Hepatic stellate cell (primary cell): ENCODE results near the gene CASZ1.
A peak's percentile ranks its signal among the peaks of the same experiment; 100 is the strongest.

ENCODE experiments used
- DNase-seq: peaks from one replicate; pipeline ENCODE4 v3.0.0; 2011; ENCODE audit warnings: low spot score

CASZ1 gene

DNA sequence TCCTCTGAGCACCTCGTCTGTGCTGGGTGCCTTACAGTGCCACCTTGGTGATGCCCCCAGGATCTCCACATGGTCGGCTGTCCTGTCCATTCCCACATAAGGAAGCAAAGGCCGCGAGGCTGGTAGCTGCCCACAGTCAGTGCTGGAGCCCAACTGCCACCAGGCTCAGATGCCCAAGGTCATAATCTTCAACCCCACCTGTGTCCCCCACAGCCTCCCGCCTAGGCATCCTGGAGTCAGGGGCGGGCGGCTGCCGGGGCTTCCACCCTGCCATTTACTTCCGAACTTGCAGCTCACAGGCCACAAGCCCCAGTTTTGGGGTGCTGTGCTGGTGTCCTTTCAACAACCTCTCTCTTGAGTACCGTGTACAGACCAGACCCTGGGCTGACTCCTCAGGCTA lies 126.3 kb downstream of the CASZ1 start:
- no peak for DNase-seq

DNA sequence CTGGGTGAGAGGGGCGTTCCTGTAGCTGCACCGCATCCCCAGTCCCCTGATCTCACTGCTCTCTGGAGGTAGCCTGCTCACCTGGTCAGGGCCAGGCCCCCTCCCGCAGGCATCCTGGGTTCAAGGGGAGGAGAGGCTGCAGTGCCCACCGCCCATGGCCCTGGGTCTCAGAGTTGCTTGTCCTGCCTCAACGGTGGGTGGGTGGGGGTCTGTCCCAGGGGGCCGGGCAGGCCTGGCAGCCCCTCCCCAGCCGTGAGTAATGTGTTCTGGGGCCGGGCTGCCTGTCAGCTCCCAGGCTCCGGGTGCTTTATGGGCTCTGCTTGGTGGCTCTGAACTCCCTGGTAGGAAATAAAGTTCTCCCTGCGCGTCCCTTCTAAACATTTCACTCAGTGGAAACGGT lies 126.9 kb downstream of the CASZ1 start:
- DNase-seq: no peak

DNA sequence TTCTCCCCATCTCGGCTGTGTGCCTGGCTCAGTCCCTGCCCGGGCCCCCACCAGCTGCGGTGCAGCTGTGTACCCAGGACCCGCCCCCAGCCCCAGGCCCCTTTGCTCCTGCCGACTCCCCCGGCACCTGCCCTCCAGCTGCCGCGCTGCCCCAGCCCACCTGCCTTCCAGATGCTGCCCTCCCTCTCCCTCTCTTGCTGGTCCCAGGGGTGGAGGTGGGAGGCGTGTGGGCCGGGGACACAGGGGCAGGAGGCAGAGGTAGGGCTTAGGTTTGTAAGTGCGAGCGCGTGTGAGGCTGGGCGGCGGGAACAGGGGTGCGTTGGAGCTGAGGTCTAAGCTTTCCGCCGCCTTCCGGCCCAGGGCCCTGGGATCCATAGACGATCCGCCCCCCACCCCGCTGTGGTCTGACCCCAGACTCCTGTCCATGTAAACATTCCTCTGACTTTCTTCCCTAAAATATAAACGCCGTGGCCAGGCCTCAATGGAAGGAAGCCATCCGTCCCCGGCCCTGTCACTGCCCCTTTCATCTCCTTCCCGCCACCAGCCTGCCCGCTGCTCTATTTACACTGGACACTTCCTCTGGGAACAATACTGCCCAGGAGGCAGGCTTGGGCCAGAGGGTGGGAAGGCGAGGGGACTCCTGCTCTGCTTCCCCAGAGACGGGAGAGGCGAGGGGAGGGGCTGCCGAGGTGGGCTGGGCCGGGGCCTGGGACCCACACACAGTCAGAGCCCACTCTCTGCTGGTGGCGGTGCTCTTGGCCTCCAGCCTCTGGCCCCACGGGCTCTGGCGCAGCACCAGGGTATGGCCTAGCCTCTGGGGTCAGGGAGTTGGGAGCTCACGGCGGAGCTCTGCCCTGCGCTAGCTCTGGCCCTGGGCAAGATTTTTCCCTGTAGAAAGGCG lies 128.3 kb downstream of the CASZ1 start:
- DNase-seq: no peak

DNA sequence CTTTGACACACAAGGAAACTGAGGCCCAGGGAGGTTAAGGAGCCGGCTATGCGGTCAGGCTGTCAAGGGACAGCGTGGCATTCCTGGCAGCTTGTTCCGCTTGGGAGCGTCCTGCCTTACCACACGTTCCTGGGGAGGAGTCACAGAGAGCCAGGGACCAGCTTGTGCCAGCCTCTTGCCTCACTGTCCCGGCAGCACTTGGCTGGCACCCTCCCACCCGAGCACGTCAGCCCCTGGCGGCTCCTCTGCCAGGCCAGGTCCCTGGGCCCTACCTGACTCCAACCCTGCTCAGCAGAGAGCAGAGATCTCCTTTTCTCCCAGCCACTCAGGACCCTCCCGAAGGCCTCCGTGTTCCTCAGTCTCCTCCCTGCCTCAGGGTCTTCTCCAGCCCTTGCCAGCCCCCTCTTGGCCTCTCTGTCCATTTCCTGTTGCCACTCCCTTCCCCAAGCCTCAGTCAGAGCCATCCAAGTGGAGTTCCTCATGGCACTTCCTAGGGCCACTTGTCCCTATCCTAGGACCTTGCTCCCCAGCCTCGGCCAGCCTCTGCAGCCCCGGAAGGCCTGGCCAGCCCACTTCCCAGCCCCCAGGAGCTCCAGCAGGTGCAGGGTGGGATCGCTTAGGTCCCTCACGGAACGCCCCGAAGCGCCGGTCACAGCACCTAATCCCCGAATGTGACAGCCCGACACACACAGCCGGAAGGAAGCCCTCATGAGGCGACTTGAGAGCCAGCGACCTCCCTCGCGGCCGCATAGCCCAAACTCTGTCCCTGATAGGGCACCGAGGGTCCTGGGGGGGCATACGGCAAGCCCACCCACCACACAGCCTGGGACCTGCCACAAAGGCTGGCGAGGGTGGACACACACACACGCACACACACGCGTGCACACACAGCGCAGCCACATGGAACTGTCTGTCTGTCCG lies 130.3 kb downstream of the CASZ1 start:
- no peak for DNase-seq

DNA sequence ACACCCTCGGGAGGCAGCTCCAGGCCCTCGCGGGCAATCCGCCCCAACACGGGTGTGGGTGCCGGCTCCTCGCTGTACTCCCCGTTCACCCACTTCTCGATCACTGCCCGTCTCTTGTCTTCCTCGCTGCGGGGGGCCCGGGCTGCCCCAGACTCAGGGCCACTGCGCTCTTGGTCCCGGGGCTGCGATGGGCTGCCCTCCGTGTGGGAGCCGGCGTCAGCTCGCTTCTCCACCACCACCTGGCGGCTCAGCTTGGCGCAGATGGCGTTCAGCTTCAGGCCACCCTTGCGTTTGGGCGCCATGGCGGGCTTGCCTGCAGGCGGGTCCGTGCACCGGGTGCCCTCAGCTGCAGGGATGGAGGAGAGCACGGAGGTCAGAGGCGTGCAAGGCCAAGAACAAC lies 131.2 kb downstream of the CASZ1 start:
- no peak for DNase-seq

DNA sequence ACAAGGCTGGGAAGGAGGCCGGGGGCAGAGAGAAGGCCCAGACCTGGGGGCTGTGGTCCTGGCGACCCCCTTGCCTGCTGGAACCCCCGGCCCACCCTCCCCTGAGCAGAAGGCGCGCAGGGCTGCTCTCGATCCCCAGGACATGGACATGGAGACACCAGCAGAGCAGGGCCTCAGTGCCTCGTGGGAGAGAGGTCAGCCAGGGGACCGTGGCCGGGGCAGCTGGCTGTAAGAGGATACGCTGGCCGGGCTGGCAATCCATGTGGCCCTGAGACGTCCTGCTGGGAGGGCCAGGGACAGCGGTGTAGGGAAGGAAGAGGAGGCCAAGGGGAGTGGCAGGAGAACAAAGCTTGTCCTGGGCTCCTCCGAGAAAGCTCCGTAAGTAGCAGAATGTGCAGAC lies 132.2 kb downstream of the CASZ1 start:
- DNase-seq: no peak

DNA sequence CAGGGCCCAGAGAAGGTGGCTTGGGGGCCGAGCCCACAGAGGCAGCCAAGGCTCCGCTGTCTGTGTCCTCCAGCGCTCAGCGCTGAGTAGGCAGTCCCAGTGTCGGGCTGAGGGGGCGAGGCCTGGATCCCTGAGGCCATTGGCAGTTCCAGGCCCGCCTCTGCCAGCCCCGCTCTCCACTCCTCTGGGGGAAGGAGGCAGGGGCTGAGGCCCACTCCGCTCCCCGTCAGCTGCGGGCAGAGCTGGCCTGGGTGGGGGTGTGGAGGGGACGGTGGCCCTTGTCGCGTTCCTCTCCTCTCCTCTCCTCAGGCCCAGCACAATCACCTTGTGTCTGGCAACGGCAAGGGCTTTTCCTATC lies 132.8 kb downstream of the CASZ1 start:
- DNase-seq: peak; percentile 66

DNA sequence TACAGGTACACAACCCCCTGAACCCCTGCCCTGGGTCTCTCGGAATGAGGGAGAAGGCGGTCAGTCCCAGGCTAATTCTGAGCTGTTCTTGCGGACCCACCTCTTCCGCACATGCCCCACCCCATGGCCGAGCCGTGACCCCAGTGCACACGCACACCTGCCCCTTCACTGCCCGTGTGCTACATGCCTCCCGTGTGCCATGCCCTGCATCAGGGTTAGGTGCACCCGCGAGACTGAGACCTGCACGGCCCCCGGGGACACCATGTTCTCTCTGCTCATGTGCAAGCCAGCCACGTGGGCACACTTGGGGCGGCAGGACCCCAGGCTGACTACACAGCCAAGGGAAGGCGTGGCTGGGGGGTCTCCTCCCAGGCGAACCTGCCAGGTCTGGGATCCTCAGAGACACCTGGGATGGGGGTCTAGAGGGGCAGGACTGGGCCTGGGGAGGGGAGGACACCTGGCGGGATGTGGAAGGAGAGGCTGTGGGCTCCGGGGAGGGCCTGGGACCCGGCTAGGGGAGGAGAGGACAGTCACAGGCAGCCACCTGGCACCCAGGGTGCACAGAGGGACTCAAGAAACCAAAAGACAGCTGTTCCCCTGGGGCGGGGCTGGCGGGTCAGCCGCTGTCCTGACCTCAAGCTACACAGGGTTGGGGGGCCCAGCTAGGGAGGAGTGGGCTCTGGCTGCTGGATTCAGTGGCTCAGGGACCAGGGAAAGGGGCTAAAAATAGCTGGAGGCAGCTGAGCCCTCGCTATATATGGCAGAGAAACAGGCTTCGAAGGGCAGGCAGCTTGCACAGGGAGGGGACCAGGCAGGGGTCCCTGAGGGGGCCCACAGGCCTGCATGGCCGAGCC lies 133.4 kb downstream of the CASZ1 start:
- no peak for DNase-seq

DNA sequence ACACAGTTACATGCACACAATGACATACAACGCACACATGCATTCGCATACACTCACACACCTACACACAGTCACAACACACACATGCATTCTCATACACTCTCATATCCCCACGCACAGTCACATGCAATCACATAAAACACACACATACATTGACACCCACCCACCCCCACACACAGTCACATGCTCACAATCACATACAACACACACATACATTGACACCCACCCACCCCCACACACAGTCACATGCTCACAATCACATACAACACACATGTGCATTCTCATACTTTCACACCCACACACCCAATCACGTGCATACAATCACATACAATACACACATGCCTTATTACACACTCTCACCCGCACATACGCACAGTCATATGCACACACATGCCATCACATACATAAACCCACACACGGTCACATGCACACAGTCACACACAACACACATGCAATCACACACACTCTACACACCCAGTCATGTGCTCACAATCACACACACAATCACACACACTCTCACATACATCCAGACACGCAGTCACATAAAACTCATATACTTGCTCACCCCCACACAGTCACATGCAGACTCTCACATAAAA lies 134.3 kb downstream of the CASZ1 start:
- no peak for DNase-seq

DNA sequence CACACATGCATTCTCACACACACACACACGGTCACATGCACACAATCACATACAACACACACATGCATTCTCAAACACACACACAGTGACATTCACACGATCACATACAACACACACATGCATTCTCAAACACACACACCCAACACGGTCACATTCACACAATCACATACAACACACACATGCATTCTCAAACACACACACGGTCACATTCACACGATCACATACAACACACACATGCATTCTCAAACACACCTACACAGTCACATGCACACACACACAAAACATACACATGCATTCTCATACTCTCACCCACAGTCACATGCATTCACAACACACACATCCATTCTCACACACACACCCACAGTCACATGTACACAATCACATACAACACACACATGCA lies 135.0 kb downstream of the CASZ1 start:
- DNase-seq: no peak

DNA sequence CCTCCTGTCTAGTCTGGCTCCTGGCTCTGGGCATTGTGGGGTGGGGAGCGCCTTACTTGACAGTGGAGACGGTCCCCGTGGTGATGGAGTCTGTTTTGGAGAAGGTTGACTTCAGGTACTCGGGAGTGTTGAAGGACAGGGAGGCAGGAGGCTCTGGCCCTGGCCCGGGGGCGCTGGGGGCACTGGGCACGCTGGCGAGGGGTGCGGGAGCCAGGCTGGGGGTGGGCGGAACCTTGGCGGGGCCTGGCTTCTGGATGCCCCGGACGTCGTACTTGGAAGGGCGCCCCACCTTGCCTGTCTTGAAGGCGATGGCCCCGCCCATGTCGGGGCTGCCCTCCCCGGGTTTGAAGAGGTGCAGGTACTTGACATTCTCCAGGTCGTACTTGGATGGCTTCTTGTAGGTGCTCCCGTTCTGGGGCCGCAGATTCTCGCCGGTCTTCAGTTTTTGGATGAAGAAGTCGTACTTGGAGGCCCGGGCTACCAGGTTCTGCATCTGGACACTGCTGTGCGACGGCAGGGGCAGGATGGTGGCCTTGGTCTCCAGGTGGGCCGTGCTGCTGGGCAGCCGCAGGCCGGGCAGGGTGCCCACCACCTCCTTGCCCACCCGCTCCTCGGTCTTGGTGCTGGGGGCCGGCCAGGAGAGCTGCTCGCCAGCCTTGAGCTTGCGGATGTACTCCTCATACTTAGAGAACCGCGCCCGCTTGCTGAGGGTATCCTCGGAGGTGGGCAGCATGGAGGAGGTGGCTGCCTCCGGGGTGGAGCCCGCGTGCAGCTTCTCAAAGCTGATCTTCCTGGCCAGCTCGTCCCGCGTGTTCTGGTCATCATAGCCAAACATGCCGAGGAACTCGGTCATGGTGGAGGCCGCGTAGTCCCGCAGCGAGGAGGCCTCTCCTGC lies 136.6 kb downstream of the CASZ1 start:
- DNase-seq: no peak

DNA sequence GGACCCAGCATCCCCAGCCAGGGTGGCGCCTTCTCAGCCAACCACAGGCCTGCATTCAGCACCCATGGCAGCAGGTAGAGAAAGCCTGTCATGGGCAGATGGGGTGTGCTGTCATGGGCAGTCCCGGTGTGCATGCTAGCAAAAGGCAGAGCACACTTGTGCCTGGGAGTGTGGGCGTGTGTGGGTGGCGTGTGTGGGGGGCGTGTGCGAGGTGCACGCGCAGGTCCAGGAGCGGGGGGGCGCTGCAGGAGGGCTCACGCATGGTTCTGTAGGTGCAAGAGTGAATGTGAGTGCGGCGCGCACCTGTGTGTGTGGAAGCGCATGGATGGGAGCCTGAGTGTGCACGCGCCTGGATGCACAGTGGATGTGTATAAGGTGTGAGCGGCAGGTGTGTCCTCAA lies 137.2 kb downstream of the CASZ1 start:
- DNase-seq: no peak

DNA sequence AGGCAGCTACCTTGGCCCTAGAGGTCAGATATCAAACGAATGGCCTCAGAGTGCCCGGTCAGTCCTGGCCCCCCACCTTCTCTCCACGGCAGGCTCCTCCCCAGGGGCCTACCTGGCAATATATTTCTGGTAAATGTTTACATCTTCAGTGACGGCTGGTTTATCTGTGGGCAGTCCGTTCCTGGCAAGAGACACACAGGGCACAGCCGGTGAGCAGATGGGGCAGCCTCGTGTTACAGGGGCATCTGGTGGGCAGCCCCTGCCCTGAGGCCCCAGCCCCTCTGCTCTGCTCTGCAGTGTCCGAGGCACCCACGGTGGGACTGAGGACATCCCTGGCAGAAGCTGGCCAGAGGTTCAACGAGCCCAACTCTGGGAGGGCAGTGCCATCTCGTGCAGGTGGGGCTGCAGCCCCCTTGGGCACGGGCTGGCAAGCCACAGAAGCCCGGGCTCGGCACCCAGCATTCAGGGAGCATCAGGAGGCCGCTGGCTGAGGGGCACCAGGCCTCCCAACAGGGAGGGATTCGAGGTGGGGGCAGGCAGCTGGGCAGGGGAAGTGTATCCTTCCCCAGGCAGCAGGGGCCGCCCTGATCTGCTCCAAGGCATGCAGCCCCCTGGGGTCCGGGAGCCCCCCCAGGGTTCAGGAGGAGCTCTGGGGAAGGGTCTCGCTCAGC lies 137.9 kb downstream of the CASZ1 start:
- no peak for DNase-seq

DNA sequence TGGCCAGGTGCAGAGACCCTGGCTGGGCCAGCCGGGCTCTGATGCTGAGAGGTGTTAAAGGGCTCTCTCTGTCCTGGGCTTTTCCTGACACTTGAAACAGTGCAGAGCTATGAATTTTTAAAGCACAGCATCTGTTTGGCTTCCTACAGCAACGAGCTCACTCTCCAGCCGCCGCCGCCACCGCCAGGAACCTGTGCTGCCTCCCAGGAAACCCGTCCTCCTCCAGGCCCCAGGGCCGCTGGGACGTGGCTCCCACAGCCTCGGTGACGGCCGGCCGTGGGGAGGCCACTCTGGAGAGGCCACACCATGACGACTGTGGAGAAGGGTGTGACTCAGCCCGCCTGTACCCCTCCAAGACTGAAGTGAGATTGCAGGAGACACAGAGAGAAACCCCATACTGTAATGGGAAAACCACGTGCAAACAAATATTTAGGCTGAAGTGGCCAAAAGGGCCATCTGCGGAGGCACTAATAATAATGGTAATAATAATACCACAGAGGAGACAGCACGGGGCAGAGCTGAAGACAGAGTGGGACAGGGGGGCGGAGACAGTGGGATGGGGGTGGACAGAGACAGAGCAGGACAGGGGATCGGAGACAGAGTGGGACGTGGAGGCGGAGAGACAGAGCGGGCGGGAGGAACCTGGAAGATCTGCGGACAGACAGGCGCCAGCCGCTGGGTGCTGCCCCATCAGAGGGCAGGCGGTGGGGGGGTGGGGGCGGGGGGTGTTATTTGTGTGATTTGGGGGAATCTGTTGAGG lies 139.2 kb downstream of the CASZ1 start:
- DNase-seq: no peak

DNA sequence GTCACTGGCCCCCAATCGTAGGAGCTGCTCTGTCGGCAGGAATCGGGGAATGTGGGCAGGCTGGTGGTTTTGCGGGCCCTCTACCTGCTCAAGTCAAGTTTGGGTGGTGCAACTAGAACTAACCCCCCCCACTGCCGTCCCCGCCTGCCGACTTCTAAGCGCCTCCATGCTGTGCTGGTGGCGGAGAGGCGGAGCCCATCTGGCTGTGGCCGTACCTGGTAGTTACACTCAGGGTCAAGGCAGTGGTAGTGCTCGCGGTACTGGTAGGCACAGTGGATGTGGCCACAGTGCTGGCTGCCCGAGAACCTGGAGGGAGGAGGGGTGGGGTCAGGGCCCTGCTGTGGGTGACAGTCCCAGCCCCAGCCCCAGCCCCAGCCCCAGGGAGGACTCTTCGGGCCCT lies 140.0 kb downstream of the CASZ1 start:
- no peak for DNase-seq

DNA sequence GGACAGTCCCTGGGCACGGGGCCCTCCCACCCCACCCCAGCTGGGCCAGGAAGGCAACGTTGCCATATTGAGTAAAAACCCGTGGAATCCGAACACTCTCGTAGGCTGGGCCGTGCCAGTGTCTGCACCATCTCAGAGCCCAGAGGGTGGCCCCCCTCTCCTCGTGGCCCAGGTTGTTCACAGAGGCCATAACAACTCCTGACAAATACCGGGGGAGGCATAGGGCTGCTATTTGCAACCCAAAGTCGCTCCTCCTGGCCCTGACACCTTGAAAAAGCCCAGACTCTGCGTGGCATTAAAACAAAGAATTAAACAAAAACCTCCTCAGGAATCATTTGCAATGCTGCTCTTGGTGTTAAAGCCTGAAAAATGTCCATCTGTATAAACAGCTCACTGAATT lies 141.4 kb downstream of the CASZ1 start:
- no peak for DNase-seq

DNA sequence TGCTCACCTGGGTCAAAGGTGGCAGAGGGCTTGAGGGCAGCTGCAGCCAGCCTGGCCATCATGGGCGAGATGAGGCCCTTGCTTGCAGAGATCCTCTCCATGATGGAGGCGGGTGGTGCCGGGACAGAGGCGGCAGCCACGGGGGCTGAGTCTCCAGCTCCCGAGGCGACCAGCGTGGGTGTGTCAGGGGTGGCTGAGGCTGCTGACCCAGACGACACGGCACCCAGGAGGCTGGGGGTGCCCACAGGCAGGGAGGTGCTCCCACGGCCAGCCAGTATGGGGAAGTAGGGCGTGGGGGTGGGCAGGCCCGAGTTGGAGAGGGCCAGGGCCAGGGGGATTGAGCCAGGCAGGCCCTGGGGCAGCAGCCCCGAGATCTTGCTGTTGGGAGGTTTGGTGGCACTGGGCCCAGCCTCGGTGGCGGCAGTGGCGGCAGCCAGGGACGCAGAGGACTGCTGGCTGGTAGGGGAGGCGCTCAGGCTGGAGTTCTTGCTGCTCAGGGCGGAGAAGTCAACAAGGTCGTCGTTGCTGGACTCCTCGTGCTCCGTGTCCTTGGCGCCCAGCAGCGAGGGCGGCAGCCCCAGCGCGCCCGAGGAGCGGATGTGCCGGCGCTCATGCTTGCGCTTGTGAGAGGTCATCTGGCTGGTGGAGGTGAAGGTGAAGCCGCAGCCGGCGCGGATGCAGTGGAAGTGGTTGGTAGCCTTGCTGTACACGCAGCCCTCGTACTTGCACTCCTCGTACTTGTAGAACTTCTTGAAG lies 142.9 kb downstream of the CASZ1 start:
- DNase-seq: no peak

DNA sequence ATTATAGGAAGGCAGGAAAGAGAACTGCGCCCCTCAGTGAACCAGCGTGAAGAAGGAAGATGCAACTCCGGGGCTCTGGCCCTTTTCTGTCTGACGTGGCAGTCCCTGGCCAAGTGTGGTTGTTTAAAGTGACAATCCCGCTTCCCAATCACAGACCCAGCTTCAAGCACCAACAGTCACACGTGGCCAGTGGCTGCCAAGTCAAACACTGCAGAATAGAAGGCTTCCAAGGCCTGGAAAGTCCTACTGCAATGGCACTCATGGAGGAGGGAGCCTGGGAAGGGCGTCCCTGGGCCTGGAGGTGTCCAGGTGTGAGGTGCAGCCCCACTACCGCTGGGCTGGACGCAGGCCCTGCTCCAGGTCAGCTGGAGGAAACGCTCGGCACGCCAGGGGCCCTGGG lies 143.8 kb downstream of the CASZ1 start:
- no peak for DNase-seq

DNA sequence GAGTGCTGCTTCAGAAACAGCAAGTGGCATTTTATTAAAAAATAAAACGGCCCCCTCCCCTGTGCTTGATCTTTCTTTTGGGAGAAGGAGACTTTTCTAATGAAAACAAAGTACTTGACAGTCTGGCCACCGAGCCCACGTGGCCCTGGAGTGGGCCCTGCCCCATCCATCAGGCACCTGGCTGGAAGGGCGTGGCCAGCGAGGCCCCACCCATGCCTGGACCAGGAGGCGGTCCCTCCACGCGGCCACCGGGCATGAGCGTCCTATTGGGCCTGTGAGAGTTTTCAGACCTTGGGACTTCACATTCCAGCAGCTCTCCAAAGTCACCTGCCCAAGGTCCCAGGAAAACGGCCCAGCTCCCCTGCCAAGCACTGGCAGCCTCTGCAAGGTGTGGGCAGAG lies 144.7 kb downstream of the CASZ1 start:
- no peak for DNase-seq
